A172 (cell line): ENCODE data around the gene GBA2. TPM values are rescaled to one million over a fixed set of nuclear protein-coding genes. Genes with fewer than 3 reads are reported as not detected.

Source experiments
- DNase-seq: peaks from one replicate; pipeline ENCODE4 v3.0.0-alpha.2; 2015; ENCODE audit warnings: low spot score
- total RNA-seq: library from RNA; depleted of rRNA; stranded (reverse); fragments of >200 nt; shearing (Covaris generic); gene quantifications from 2 replicates; pipeline ENCODE4 v1.2.3, GENCODE V29; 2014; rRNA removed

GBA2 gene
- total RNA-seq, 1 experiment from 2014 or later: 12.2 TPM

DNA sequence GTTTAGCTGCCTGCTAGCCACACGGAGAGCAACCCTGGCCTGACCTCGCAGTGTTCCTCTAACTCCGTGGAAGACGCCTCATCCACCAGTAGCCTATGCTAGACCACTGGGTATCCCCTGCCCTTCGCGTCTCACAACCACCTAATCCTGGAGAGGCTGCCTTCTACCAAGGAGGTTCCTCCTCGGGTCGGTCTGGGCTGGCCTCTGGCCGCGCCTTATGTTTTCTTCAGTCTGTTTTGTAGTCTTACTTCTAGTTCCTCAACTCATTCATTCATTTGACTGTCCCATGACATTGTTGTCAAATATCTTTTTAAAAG is 57.7 kb downstream of the GBA2 start:
- DNase-seq: no peak

DNA sequence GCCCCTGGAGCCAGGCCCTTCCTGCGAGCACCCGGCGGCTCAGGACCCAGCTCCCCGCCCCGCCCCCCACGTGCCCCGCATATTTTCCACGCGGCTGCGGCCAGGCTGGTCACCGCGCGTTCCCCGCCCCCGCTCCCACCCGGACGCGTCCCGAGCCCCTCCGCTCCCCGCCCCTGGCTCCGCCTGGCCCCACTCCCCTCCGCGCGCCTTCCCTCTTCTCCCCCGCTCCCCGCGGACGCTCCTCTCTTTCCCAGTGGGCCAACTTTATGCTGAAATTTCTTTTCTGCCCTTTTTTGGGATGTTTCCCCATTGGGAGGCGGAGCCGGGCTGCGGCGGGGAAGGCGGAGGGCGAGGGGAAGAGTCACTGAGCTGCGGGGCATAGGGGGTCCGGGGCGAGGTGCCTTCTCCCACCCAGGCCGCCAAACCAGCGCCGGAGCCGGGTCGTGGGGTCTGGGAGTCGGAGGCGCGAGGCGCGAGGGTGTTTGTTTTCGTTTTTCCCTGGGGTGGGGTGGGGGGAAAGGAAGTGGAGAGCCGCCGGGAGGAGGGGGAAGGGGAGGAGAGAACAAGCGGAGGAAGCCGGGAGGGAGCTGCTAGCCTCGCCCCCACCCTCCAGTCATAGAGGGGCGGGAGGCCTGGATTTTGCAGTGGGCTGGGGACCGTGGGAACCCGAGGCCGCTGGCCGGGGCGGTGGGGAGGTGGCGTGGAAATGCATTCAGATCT is 58.3 kb downstream of the GBA2 start:
- DNase-seq: peak; percentile 61

DNA sequence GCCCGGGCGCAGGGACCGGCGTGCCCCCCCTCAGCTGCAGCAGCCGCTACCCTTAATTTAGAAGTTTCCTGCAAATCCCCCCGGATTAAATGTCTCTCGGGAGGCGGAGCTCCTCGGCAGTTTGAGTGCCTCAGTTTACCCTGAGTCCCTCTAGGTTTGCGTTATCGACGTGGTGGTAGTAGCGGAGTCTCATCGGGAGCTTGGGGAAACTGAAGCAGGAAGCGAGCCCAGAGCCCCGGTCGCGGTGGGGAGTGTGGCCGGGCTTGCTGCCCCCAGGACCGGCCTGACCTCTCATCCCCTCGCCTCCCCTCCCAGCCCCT is 58.8 kb downstream of the GBA2 start:
- no peak for DNase-seq

DNA sequence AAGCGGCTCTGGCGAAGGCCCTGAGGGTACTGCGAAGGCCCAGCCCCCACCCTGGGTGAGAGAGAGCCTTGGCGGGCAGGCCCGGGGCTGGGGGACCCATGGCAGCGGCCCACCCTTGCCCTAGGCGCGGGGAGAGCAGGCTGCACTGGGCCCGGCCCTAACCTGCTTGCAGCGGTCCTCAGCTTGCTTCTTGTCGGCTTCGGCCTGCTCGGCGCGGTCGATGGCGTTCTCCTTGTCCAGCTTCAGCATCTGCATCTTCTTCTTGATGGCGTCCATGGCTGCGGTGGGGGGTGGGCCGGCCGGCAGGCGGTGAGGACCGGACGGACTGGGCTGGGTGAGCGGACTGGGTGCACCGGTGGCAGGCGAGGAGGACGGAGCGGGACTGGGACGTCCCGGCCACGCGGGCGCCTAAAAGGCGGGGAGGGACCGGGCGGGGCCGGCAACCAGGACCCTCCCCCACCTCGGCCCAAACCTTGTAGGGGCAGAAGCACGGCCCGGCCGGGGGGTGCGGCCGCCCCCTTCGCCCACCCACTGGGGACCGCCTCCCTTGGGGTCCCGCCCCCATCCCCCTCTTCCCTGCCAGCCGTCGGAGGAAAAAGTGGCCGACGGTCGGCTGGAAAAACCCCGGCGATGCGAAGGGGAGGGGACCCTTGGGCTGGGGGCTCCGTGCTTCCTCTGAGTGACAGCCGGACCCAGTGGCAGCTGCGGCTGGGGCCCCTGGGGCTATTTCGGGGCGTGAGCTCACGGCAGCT is 59.3 kb downstream of the GBA2 start, which contains the start of gene TPM2:
TSS of gene TPM2 (minus strand) at position 384 of the 752 bp plus-strand sequence. CDS start at position 276, 108 bp downstream.
- DNase-seq: peak; percentile 66

DNA sequence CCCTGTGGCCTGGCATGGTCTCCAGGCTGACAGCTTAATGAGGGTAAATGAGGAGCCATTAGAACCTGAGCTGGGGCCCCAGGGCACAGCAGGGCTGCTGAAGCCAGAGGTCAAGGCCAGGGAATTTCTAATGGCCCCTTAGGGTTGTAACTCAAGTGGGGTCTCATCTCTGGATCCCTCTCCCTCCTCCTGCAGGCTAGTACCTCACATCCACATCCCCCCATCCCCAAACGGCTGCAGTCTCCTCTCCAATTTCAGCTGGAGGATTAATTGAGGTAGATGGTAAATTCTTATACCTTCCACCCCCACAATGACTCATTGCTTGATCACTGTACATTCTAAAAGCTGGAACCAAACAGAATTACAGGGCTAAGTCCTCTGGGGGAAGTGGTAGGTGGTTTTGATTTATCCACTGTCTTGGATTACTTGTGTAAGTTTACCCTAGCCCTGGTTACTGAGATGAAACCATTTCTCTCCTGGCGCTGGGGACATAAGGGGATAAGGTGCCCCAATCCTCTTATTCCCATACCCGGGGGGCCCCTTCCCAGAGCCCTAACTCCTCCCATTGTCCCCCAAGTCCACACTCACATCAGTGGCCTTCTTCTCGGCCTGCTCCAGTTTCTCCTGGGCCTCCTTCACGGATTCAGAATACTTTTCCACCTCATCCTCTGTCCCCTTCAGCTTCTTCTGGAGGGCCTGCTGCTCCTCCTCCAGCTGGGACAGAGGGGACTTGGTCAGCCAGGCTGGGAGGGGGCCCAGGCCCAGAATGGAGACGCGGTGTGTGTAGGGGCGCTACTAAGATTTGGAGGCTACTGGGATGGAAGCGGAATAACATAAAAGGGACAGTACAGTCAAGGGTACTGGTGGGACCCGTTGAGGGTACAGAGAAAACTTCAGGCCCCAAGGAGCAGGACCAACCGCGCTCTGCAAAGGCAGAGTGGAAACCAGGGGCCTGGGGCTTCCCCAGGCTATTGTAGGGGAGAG is 60.2 kb downstream of the GBA2 start:
- peak; percentile 85 for DNase-seq

DNA sequence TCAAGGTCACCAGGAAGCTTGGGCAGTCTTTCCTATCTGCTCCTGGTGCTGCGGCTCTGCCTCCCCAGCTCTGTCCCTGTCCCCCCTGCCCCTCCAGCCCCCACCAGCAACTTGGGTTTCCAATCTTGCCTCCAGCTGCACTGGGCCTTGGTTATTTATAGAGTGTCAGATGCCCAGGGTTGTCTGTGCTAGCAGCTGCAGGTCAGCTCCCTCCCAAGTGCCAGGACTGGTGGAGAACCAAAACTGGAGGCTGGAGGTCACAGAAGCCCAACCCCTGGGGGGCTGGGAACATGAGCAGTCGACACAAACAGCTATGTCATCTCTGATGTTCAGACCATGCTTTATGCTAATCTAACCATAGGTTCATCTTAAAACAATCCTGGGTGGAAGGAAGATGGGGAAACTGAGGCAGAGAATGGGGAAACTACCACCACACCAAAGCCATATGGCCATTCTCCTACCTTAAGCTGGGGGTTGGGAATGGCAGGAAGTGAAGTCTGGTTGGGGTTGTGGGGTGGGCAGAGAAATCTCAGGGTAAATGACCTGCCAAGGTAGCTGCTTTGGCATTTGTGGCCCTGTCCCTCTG is 61.0 kb downstream of the GBA2 start:
- DNase-seq: no peak

DNA sequence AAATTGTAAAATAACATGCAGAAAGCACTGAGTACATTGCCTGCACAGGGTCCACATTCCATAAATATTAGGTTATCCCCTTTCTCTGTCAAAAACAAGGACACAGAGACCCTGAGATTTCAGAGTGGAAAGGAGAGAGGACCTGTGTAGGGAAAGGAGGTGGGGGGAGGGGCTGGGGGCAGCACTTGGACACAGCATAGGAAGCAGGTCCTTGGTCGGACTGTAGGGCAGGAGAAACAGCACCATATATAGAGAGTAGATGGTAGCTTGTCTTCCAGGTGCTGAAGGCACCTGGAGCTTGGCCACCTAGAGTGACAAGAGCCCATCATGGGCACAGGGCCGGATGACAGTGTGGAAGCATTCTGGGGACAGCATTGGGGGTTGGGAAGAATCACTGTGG is 61.7 kb downstream of the GBA2 start:
- DNase-seq: no peak

Other genes with a start within 250 kb of the GBA2 start
- 11.3 and 15.1 TPM in 2 replicates for gene TESK1, start 144.0 kb downstream of the GBA2 start, total RNA-seq
- gene CD72, start 130.8 kb downstream of the GBA2 start, total RNA-seq: 0.12 and 0.48 TPM in 2 replicates
- gene SIT1, start 98.3 kb downstream of the GBA2 start, total RNA-seq: not detected in 2 replicates
- 1,768 and 6,657 TPM in 2 replicates for gene RMRP, start 91.2 kb downstream of the GBA2 start, total RNA-seq
- 5.7 and 12.6 TPM in 2 replicates for gene CCDC107, start 90.9 kb downstream of the GBA2 start, total RNA-seq
- 2.5 and 3.6 TPM in 2 replicates for gene ARHGEF39, start 84.0 kb downstream of the GBA2 start, total RNA-seq
- gene CA9, start 75.3 kb downstream of the GBA2 start, total RNA-seq: not detected in 2 replicates
- gene TPM2, start 59.3 kb downstream of the GBA2 start, total RNA-seq: 423 and 447 TPM in 2 replicates
- 139 and 155 TPM in 2 replicates for gene TLN1, start 17.0 kb downstream of the GBA2 start, total RNA-seq
- 76.5 and 103 TPM in 2 replicates for gene CREB3, start 16.6 kb downstream of the GBA2 start, total RNA-seq
- gene RGP1, start 59 bp upstream of the GBA2 start, total RNA-seq: 10.4 and 16.1 TPM in 2 replicates
- gene MSMP, start 5.0 kb upstream of the GBA2 start, total RNA-seq: not detected in 2 replicates
- 1.9 and 2.1 TPM in 2 replicates for gene NPR2, start 42.4 kb upstream of the GBA2 start, total RNA-seq
- gene SPAG8, start 63.0 kb upstream of the GBA2 start, total RNA-seq: 0.21 and 0.29 TPM in 2 replicates
- 36.3 and 49.2 TPM in 2 replicates for gene HINT2, start 65.8 kb upstream of the GBA2 start, total RNA-seq
- gene FAM221B, start 79.5 kb upstream of the GBA2 start, total RNA-seq: not detected in 2 replicates
- gene TMEM8B, start 80.0 kb upstream of the GBA2 start, total RNA-seq: 1.6 and 2.7 TPM in 2 replicates
- not detected in 2 replicates for gene OR13J1, start 121.2 kb upstream of the GBA2 start, total RNA-seq
- 1.0 TPM in 1 of 2 replicates, not detected in the other for gene HRCT1, start 157.0 kb upstream of the GBA2 start, total RNA-seq
- gene SPAAR, start 160.3 kb upstream of the GBA2 start, total RNA-seq: 0.31 TPM in 1 of 2 replicates, not detected in the other
- gene OR2S2, start 208.9 kb upstream of the GBA2 start, total RNA-seq: not detected in 2 replicates